PC-9 (cell line): ENCODE data around the gene KRT15.

Experiments used
- EZH2 ChIP-seq: fragments of 200-600 bp; sonication (generic); IDR thresholded peaks from 2 replicates; pipeline ENCODE4 v1.8.0; 2017; ENCODE audit warnings: antibody characterized with exemption, low read depth
- TF ChIP-seq, protein P1 (sequence below): fragments of 200-600 bp; sonication (generic); conservative IDR thresholded peaks from 2 replicates; pipeline ENCODE4 v1.6.1; 2017; ENCODE audit warnings: mixed run types, antibody characterized with exemption, mild to moderate bottlenecking, moderate library complexity

DNA sequence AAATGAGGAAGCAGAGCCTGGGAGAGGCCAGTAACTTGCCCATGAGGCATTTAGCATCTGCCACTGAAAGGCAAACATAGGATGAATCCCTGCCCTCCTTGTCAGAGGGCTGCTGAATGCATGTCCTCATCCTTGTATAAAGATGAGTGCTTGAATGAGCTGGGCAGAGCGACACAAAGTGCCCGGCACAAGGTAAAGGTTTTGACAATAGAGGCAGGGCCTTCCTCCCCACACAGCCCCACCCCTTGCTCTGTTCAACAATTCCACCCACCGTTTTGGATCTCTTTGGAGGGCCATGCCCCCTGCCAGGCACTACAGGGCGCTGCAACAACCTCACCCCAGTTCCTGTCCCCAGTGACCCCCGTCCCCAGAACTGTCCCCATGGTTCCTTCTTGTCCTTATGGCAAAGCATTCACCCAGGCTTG is 10.8 kb upstream of the KRT15 start:
- TF ChIP-seq, protein P1, sequence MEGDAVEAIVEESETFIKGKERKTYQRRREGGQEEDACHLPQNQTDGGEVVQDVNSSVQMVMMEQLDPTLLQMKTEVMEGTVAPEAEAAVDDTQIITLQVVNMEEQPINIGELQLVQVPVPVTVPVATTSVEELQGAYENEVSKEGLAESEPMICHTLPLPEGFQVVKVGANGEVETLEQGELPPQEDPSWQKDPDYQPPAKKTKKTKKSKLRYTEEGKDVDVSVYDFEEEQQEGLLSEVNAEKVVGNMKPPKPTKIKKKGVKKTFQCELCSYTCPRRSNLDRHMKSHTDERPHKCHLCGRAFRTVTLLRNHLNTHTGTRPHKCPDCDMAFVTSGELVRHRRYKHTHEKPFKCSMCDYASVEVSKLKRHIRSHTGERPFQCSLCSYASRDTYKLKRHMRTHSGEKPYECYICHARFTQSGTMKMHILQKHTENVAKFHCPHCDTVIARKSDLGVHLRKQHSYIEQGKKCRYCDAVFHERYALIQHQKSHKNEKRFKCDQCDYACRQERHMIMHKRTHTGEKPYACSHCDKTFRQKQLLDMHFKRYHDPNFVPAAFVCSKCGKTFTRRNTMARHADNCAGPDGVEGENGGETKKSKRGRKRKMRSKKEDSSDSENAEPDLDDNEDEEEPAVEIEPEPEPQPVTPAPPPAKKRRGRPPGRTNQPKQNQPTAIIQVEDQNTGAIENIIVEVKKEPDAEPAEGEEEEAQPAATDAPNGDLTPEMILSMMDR: no peak
- no peak for TF ChIP-seq EZH2
